ENCODE data around the gene TTLL9. TPM values are rescaled to one million over a fixed set of nuclear protein-coding genes. Genes with fewer than 3 reads are reported as not detected.

TTLL9 gene
- total and polyA plus RNA-seq, 4 donors = 0.06 to 0.08 TPM; not detected in 2

GRCh38 chr20:31843288-31843687, 27.1 kb upstream of the TTLL9 start:
- 70% methylated on average over 6 of the region's 6 CpGs for WGBS
- Histone ChIP-seq H3K36me3 (ENCODE audit: control insufficient read depth in 4 of 4, insufficient read depth in 3 of 4, low read depth in 1 of 4, low read length in 3 of 4) (no peaks in the 10 kb centered on the region), H3K27me3 (ENCODE audit: control insufficient read depth in 4 of 4, insufficient read depth in 4 of 4, low read length in 3 of 4) (no peaks in the 10 kb centered on the region), H3K27ac (ENCODE audit: low read depth in 1 of 2, low read length in 2 of 2) (peak overlapping the region in 1 of 2 donors; percentile 40), H3K4me3 (ENCODE audit: low read depth in 1 of 3, low read length in 3 of 3) (no peak overlapping the region), H3K4me1 (ENCODE audit: control insufficient read depth in 4 of 4, insufficient read depth in 4 of 4, low read length in 3 of 4) (no peaks in the 10 kb centered on the region), H3K9me3 (ENCODE audit: control insufficient read depth in 4 of 4, low read length in 3 of 4) (no peaks in the 10 kb centered on the region), H3K9ac (ENCODE audit: low read depth in 1 of 2, low read length in 2 of 2) (no peak overlapping the region)
- no peak for DNase-seq (ENCODE audit: low spot score)
- TF ChIP-seq GABPA (IDR thresholded peaks at IDR 0.05 in 1 of 2, conservative IDR thresholded peaks at IDR 0.05 in 1 of 2) (no peak), CTCF (IDR thresholded peaks at IDR 0.05; ENCODE audit: low read depth, low read length, missing input control) (no peak), FOXA1 (IDR thresholded peaks at IDR 0.05) (no peak), NR2F2 (IDR thresholded peaks at IDR 0.05) (no peak), FOXA2 (IDR thresholded peaks at IDR 0.05) (no peak), YY1 (IDR thresholded peaks at IDR 0.05) (no peak), TAF1 (conservative IDR thresholded peaks at IDR 0.05) (no peak), HNF4G (IDR thresholded peaks at IDR 0.05) (no peak), SP1 (IDR thresholded peaks at IDR 0.05) (no peak), RAD21 (IDR thresholded peaks at IDR 0.05) (no peak), RXRA (IDR thresholded peaks at IDR 0.05) (no peak)
- TF ChIP-seq, protein P1, sequence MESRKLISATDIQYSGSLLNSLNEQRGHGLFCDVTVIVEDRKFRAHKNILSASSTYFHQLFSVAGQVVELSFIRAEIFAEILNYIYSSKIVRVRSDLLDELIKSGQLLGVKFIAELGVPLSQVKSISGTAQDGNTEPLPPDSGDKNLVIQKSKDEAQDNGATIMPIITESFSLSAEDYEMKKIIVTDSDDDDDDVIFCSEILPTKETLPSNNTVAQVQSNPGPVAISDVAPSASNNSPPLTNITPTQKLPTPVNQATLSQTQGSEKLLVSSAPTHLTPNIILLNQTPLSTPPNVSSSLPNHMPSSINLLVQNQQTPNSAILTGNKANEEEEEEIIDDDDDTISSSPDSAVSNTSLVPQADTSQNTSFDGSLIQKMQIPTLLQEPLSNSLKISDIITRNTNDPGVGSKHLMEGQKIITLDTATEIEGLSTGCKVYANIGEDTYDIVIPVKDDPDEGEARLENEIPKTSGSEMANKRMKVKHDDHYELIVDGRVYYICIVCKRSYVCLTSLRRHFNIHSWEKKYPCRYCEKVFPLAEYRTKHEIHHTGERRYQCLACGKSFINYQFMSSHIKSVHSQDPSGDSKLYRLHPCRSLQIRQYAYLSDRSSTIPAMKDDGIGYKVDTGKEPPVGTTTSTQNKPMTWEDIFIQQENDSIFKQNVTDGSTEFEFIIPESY (IDR thresholded peaks at IDR 0.05) = no peak
- TF ChIP-seq, protein P2, sequence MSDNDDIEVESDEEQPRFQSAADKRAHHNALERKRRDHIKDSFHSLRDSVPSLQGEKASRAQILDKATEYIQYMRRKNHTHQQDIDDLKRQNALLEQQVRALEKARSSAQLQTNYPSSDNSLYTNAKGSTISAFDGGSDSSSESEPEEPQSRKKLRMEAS (IDR thresholded peaks at IDR 0.05) = no peak

- H3K36me3 ChIP-seq (ENCODE audit: control insufficient read depth in 4 of 4, insufficient read depth in 3 of 4, low read depth in 1 of 4, low read length in 3 of 4) = no peaks in the 10 kb centered on the region
- TF ChIP-seq HNF4A (conservative IDR thresholded peaks at IDR 0.05) (no peak), CTCF (IDR thresholded peaks at IDR 0.05; ENCODE audit: low read depth, low read length, missing input control) (no peak), FOXA1 (IDR thresholded peaks at IDR 0.05) (no peak), JUND (IDR thresholded peaks at IDR 0.05) (no peak), SP1 (IDR thresholded peaks at IDR 0.05) (no peak), RXRA (IDR thresholded peaks at IDR 0.05) (no peak), YY1 (IDR thresholded peaks at IDR 0.05) (no peak), RAD21 (IDR thresholded peaks at IDR 0.05) (no peak), GABPA (IDR thresholded peaks at IDR 0.05 in 1 of 2, conservative IDR thresholded peaks at IDR 0.05 in 1 of 2) (no peak), NR2F2 (IDR thresholded peaks at IDR 0.05) (no peak), ATF3 (IDR thresholded peaks at IDR 0.05) (no peak), TAF1 (conservative IDR thresholded peaks at IDR 0.05) (no peak), FOXA2 (IDR thresholded peaks at IDR 0.05) (no peak), EGR1 (IDR thresholded peaks at IDR 0.05; ENCODE audit: low read depth in 2 of 2) (no peak)
- TF ChIP-seq, protein P2 (IDR thresholded peaks at IDR 0.05) = no peak
- TF ChIP-seq, protein P3, sequence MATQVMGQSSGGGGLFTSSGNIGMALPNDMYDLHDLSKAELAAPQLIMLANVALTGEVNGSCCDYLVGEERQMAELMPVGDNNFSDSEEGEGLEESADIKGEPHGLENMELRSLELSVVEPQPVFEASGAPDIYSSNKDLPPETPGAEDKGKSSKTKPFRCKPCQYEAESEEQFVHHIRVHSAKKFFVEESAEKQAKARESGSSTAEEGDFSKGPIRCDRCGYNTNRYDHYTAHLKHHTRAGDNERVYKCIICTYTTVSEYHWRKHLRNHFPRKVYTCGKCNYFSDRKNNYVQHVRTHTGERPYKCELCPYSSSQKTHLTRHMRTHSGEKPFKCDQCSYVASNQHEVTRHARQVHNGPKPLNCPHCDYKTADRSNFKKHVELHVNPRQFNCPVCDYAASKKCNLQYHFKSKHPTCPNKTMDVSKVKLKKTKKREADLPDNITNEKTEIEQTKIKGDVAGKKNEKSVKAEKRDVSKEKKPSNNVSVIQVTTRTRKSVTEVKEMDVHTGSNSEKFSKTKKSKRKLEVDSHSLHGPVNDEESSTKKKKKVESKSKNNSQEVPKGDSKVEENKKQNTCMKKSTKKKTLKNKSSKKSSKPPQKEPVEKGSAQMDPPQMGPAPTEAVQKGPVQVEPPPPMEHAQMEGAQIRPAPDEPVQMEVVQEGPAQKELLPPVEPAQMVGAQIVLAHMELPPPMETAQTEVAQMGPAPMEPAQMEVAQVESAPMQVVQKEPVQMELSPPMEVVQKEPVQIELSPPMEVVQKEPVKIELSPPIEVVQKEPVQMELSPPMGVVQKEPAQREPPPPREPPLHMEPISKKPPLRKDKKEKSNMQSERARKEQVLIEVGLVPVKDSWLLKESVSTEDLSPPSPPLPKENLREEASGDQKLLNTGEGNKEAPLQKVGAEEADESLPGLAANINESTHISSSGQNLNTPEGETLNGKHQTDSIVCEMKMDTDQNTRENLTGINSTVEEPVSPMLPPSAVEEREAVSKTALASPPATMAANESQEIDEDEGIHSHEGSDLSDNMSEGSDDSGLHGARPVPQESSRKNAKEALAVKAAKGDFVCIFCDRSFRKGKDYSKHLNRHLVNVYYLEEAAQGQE (IDR thresholded peaks at IDR 0.05) = no peak
- TF ChIP-seq, protein P1 (IDR thresholded peaks at IDR 0.05) = no peak
- no peak for DNase-seq (ENCODE audit: low spot score)
- H3K27me3 ChIP-seq (ENCODE audit: control insufficient read depth in 4 of 4, insufficient read depth in 4 of 4, low read length in 3 of 4) = no peaks in the 10 kb centered on the region
- WGBS = 86% methylated on average over 5 of the region's 5 CpGs
- no peaks in the 10 kb centered on the region for H3K4me1 ChIP-seq (ENCODE audit: control insufficient read depth in 4 of 4, insufficient read depth in 4 of 4, low read length in 3 of 4)
- no peak overlapping the region for H3K27ac ChIP-seq (ENCODE audit: low read depth in 1 of 2, low read length in 2 of 2)
- H3K9ac ChIP-seq (ENCODE audit: low read depth in 1 of 2, low read length in 2 of 2) = no peak overlapping the region
- H3K9me3 ChIP-seq (ENCODE audit: control insufficient read depth in 4 of 4, low read length in 3 of 4) = no peaks in the 10 kb centered on the region
- H3K4me3 ChIP-seq (ENCODE audit: low read depth in 1 of 3, low read length in 3 of 3) = no peak overlapping the region
Measured at GRCh38 chr20:31843881-31844280, 26.6 kb upstream of the TTLL9 start.
